ENCODE results near the gene VPS72.
A peak's percentile ranks its signal among the peaks of the same experiment; 100 is the strongest.

Gene VPS72

GRCh38 chr1:151176514-151177045, 13.4 kb downstream of the VPS72 start (continued):
- TF ChIP-seq ZNF580 (tag by site-specific recombination; IDR thresholded peaks at IDR 0.05) (no peak), ZNF843 (tag by site-specific recombination; IDR thresholded peaks at IDR 0.05) (no peak)

- CTCF ChIA-PET, result interaction anchor here (0.6 to 1.7 kb wide), 14 partner anchors 8 to 631 kb away, joined by 3 to 7 read pairs (median 4); partner anchors contain the start of gene VPS72
- POLR2A ChIA-PET, result interaction anchor here (1.4 kb wide), 1 partner anchor 11 kb away, joined by 5 read pairs; the partner anchor contains the start of gene LYSMD1
- Histone ChIP-seq H3K4me3 (ENCODE audit: low read depth, low read length) (no peak within 1 kb of the TSS), H3K36me3 (ENCODE audit: control insufficient read depth in 2 of 2, insufficient read depth in 1 of 2, low read length in 2 of 2) (peaks cover 43 to 84% of the 10 kb centered on the region in 2 experiments), H3K9me3 (ENCODE audit: control insufficient read depth, insufficient read depth, low read depth, low read length) (no peaks in the 10 kb centered on the region), H3K27ac (ENCODE audit: extremely low read depth, low read depth, low read length) (no peak within 1 kb of the TSS), H3K4me1 (ENCODE audit: control insufficient read depth, insufficient read depth, low read length) (no peaks in the 10 kb centered on the region)
- TF ChIP-seq KLF1 (tag by site-specific recombination; IDR thresholded peaks at IDR 0.05), result 0 out of 2 replicates have a peak, but pooled peaks have one; percentile 19
- TF ChIP-seq GLIS2 (tag by site-specific recombination; IDR thresholded peaks at IDR 0.05), result peak; percentile 43; the same call in 1 of the 2 replicates
- peak; percentile 41; the same call in 1 of the 2 replicates for TF ChIP-seq PATZ1 (tag by site-specific recombination; IDR thresholded peaks at IDR 0.05)
- TF ChIP-seq ZNF19 (tag by site-specific recombination; IDR thresholded peaks at IDR 0.05; ENCODE audit: low read depth), result no peak
- TF ChIP-seq BCL11B (tag by site-specific recombination; IDR thresholded peaks at IDR 0.05; ENCODE audit: low read depth), result no peak
- peak; percentile 75 for TF ChIP-seq ZNF398 (tag by site-specific recombination; IDR thresholded peaks at IDR 0.05)
- TF ChIP-seq CTCF (tag by site-specific recombination; IDR thresholded peaks at IDR 0.05), result peak; percentile 39; the same call in 1 of the 2 replicates
Measured at GRCh38 chr1:151175863-151176262, 14.1 kb downstream of the VPS72 start, which contains the start of gene TMOD4. Gene TMOD4 (minus strand): TSS chr1:151175981. CDS start chr1:151174875, 1,106 bp downstream.

GRCh38 chr1:151175041-151175741, 14.8 kb downstream of the VPS72 start:
- TF ChIP-seq SP7 (tag by site-specific recombination; IDR thresholded peaks at IDR 0.05), result no peak
- peak; percentile 64 for TF ChIP-seq PRDM1 (tag by site-specific recombination; IDR thresholded peaks at IDR 0.05)
- TF ChIP-seq ZNF837 (tag by site-specific recombination; IDR thresholded peaks at IDR 0.05), result no peak
- Histone ChIP-seq H3K4me3 (ENCODE audit: low read depth, low read length) (no peak overlapping the region), H3K4me1 (ENCODE audit: control insufficient read depth, insufficient read depth, low read length) (no peaks in the 10 kb centered on the region), H3K9me3 (ENCODE audit: control insufficient read depth, insufficient read depth, low read depth, low read length) (no peaks in the 10 kb centered on the region), H3K36me3 (ENCODE audit: control insufficient read depth in 2 of 2, insufficient read depth in 1 of 2, low read length in 2 of 2) (peaks cover 38 to 84% of the 10 kb centered on the region in 2 experiments), H3K27ac (ENCODE audit: extremely low read depth, low read depth, low read length) (no peak overlapping the region)
- ChIA-PET POLR2A (interaction anchor here (0.8 to 1.4 kb wide), 4 partner anchors 10 to 478 kb away, joined by 3 to 5 read pairs (median 4); partner anchors contain the start of genes GOLPH3L, LYSMD1 and VPS72), CTCF (interaction anchor here (0.6 to 1.7 kb wide), 8 partner anchors 8 to 118 kb away, joined by 3 to 5 read pairs (median 4); no protein-coding TSS in a partner anchor)
